IPS DF 6.9 (cell line): ENCODE measurements around the gene TPP1.

Experiments
- DNase-seq: peaks from one replicate; pipeline ENCODE4 v3.0.0-alpha.2; 2013; ENCODE audit warnings: low read depth, low spot score
- H3K27ac ChIP-seq: one replicate; pipeline ENCODE4 v1.5.1; 2013; ENCODE audit warnings: low read length, control low read depth
- H3K27me3 ChIP-seq: 2 replicates; pipeline ENCODE4 v1.6.1; 2013; ENCODE audit warnings: mild to moderate bottlenecking, low read length; ENCODE audit not compliant: control insufficient read depth, insufficient read depth
- H3K36me3 ChIP-seq: 2 replicates; pipeline ENCODE4 v1.6.1; 2013; ENCODE audit warnings: low read length; ENCODE audit not compliant: control insufficient read depth, insufficient read depth
- H3K4me1 ChIP-seq: 2 replicates; pipeline ENCODE4 v1.6.1; 2013; ENCODE audit warnings: low read length; ENCODE audit not compliant: control insufficient read depth, insufficient read depth
- H3K4me3 ChIP-seq: 2 replicates; pipeline ENCODE4 v1.5.1; 2013; ENCODE audit warnings: mild to moderate bottlenecking, low read length
- H3K9me3 ChIP-seq: 2 replicates; pipeline ENCODE4 v1.6.1; 2013; ENCODE audit warnings: low read length, inconsistent platforms; ENCODE audit not compliant: control insufficient read depth, insufficient read depth
- WGBS: extraction: QIAGEN DNeasy Blood & Tissue Kit; methylation state at CpG from one replicate; pipeline ENCODE4 v1.1.7; 2013; ENCODE audit warnings: mixed read lengths, missing lambda C conversion rate; ENCODE audit not compliant: insufficient read length, insufficient coverage; 5-methylcytosine and 5-hydroxymethylcytosine counted together

TPP1 gene

GRCh38 chr11:6628526-6628925 is 9.3 kb upstream of the TPP1 start:
- H3K36me3 ChIP-seq, result peaks cover 5% of the 10 kb centered on the region
- WGBS, result no CpG with 5 or more reads among the region's 4 CpGs

DNA sequence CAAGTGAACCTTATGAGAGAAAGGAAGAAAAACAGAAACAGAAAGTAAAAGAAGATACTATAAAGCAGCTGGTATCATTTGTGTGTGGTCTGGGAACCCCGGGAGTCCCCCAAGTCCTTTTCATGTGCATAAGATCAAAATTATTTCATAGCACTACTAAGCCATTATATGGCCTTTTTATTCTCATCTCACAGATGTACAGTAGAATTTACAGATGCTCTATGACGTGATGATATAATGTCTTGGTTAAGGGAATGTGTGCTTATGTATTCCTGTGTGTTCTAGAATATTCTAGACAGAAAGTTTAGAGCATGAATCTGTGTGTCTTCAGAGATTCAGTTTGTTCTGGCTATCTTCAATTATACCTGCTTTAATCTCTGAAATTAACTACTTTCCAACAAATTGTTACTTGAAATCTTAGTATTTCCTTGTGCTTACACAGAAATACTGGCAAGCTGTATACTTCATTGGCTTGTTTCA is 8.6 kb upstream of the TPP1 start:
- Histone ChIP-seq H3K27ac (no peak overlapping the region), H3K27me3 (peaks cover 16% of the 10 kb centered on the region; the same call in 1 of the 2 replicates), H3K4me1 (peaks cover 4% of the 10 kb centered on the region; the same call in 1 of the 2 replicates), H3K4me3 (no peak overlapping the region), H3K9me3 (no peaks in the 10 kb centered on the region), H3K36me3 (peaks cover 5% of the 10 kb centered on the region)
- DNase-seq, result no peak
- WGBS, result no CpG with 5 or more reads among the region's 2 CpGs

More at GRCh38 chr11:6628526-6628925, 9.3 kb upstream of the TPP1 start:
- Histone ChIP-seq H3K4me3 (no peak overlapping the region), H3K9me3 (no peaks in the 10 kb centered on the region), H3K27me3 (peaks cover 16% of the 10 kb centered on the region; the same call in 1 of the 2 replicates), H3K27ac (no peak overlapping the region), H3K4me1 (peaks cover 4% of the 10 kb centered on the region; the same call in 1 of the 2 replicates)
- DNase-seq, result no peak

DNA sequence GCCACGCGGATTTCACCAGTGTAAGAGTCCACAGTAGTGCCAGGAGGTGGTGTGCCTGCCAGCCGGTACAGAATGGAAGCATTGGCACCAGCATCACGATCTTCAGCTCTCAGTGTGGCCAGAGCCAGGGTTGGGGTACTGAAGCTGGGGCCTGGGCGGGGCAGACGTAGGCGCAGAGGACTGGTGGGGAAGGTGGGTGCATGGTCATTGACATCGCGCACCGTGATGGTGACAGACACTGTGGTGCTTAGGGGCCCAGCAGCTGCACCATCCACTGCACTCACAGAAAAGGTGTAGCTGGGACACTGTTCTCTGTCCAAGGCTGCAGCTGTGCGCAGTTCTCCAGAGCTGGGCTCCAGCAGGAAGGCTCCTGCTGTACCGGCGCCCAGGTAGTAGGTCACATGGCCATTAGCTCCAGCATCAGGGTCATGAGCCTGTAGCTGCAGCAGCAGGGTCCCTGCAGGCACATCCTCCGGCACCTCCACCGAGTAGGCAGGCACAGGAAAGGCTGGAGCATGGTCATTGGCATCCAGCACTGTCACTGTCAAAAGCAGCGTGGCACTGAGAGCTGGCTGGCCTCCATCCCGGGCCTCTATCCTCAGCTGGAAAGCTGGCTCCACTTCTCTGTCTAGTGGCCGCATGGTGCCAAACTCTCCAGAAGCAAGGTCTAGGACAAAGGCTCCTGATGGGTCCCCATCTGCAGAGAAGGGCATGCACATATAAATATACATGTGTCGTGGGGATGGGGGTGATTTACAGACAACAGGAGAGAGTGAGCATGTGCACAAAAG is 7.9 kb upstream of the TPP1 start:
- no CpG with 5 or more reads among the region's 19 CpGs for WGBS

DNA sequence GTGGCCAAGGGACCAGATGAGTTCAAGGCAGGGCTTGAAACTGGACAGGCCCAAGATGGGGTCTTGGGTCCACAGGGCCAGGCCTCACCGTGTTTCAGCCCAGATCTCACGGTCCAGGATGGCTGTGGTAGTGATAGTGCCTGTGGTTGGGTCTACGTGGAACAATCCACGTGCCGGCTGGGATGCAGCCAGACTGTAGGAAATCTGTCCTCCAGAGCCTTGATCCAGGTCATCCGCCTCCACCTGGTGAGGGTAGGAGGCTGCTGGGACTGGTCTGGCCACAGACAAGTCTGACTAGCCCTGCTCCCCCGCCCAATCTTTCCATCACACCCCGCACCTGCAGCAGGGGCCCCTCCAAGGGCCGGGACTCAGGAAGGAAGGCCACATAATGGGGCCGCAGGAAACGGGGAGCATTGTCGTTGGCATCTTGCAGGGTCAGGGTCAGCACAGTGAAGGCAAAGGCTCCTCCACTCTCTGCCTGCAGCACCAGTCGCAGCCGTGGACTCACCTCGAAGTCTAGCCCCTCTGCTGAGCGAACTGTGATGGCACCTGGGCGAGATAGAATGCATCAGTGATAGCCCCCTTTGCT is 6.7 kb upstream of the TPP1 start:
- no peak for DNase-seq
- H3K4me1 ChIP-seq, result peaks cover 4% of the 10 kb centered on the region; the same call in 1 of the 2 replicates
- no peak overlapping the region for H3K4me3 ChIP-seq
- no peak overlapping the region for H3K27ac ChIP-seq
- no CpG with 5 or more reads among the region's 17 CpGs for whole genome bisulfite sequencing
- peaks cover 5% of the 10 kb centered on the region for H3K36me3 ChIP-seq
- H3K9me3 ChIP-seq, result no peaks in the 10 kb centered on the region
- H3K27me3 ChIP-seq, result peaks cover 10% of the 10 kb centered on the region; the same call in 1 of the 2 replicates

More for the DNA sequence above, 7.9 kb upstream of the TPP1 start:
- Histone ChIP-seq H3K36me3 (peaks cover 5% of the 10 kb centered on the region), H3K27ac (no peak overlapping the region), H3K4me3 (no peak overlapping the region), H3K27me3 (peaks cover 16% of the 10 kb centered on the region; the same call in 1 of the 2 replicates), H3K4me1 (peaks cover 4% of the 10 kb centered on the region; the same call in 1 of the 2 replicates), H3K9me3 (no peaks in the 10 kb centered on the region)
- DNase-seq, result no peak

DNA sequence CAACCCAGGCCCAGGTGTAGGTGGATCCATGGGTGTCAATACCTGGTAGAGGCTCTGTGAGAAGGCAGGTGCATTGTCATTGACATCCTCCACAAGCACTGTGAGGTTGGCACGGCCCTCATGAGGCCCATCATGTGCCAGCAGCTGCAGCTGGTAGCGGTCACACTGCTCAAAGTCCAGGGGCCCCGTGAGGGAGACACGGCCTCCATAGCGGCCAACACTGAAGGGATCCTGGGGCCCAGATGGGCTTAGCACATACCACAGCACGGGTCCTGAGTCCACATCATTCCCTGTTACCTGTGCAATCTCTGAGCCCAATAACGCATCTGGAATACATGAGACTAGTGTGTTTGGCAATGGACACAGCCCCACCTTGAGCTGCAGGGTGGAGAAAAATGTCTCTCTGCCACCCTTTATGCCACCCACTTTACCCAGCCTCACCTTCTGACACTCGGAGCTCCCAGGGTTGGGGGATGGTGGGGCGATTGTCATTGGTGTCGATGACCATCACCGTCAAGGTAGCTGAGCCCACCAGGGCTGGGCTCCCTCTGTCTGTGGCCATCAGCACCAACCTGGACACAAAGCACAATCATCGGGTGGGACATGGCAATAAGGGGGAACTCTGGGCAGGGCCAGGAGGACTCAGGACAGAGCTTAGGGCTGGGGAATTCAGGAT is 6.1 kb upstream of the TPP1 start:
- Histone ChIP-seq H3K4me3 (no peak overlapping the region), H3K27ac (no peak overlapping the region), H3K4me1 (peaks cover 3% of the 10 kb centered on the region; the same call in 1 of the 2 replicates), H3K9me3 (no peaks in the 10 kb centered on the region), H3K36me3 (peaks cover 5% of the 10 kb centered on the region), H3K27me3 (peaks cover 6% of the 10 kb centered on the region; the same call in 1 of the 2 replicates)
- no peak for DNase-seq
- WGBS, result no CpG with 5 or more reads among the region's 12 CpGs

- H3K27me3 ChIP-seq, result no peaks in the 10 kb centered on the region
- no peak overlapping the region for H3K4me3 ChIP-seq
- H3K9me3 ChIP-seq, result no peaks in the 10 kb centered on the region
- no peak for DNase-seq
- H3K4me1 ChIP-seq, result no peaks in the 10 kb centered on the region; the same call in 1 of the 2 replicates
- WGBS, result no CpG with 5 or more reads among the region's 31 CpGs
- peaks cover 5% of the 10 kb centered on the region for H3K36me3 ChIP-seq
- no peak overlapping the region for H3K27ac ChIP-seq
Measured at GRCh38 chr11:6623391-6624363, 4.5 kb upstream of the TPP1 start.

DNA sequence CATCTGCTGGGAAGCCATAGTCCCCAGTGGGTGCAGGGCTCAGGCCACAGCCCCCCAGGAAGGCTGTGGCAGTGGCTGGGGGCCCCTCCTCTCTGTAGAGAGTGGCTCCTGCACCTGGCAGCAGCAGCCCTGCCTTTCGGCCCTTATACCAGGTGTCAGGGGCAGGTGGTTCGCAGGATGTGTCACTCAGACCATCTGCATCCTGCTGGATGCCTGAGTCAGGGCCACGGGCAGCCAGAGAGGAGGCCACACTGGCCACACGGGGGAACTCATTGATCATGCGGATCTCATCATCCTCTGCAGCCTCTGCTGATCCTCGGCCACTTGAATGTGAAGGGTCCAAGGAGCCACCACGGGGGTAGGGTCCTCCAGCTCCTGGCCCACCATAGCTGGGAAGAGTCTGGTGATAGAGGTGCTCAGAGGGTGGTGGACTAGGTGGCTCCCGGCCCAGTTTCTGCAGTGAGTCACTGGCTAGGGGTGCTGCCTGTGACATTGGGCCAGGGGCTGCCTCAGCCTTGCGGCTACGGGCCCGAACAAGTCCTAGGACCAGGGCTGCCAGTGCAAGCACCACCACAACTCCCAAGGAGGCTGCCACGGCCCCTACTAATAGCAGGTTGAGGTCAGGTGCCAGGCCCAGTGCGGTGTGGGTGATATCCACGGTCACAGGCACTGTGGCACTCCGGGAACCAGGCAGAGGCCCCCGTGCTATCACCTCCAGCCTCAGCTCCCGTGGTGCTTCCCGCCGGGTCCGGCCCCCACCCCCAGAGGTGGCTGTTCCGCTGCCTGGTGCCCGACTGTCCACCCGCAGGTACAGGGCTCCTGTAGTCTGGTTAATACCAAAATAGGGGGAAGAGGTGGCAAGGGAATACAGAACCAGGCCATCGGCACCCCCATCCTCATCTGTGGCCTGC is 3.3 kb upstream of the TPP1 start:
- Histone ChIP-seq H3K4me3 (no peak overlapping the region), H3K36me3 (peaks cover 5% of the 10 kb centered on the region), H3K9me3 (no peaks in the 10 kb centered on the region), H3K27me3 (no peaks in the 10 kb centered on the region), H3K27ac (no peak overlapping the region), H3K4me1 (no peaks in the 10 kb centered on the region; the same call in 1 of the 2 replicates)
- DNase-seq, result no peak
- WGBS, result no CpG with 5 or more reads among the region's 24 CpGs

DNA sequence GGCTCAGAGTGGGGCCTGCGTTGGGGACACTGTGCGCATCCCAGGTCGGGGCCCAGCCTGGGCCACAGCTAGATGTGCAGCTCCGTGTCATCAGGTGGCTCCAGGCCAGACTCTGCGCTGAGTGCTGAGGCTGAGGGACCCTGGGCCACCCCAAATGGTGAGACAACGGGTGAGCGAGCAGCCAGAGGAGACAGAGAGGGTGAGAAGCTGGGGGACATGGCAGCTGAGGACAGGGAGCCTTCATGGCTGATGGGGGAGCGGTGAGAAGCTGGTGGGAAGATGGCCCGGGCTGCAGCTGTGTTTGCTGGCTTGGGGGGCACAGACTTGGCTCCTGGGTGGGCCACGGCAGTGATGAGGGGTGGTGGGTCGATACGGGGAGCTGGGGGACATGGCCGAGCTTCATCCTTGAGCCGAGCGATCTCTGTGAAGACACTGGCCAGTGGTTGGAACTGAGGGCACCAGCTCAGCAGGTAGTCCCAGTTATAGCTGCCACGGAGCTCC is 2.5 kb upstream of the TPP1 start:
- H3K36me3 ChIP-seq, result peaks cover 5% of the 10 kb centered on the region
- H3K4me3 ChIP-seq, result no peak overlapping the region
- WGBS, result no CpG with 5 or more reads among the region's 16 CpGs
- no peaks in the 10 kb centered on the region; the same call in 1 of the 2 replicates for H3K4me1 ChIP-seq
- no peaks in the 10 kb centered on the region for H3K27me3 ChIP-seq
- no peak overlapping the region for H3K27ac ChIP-seq
- H3K9me3 ChIP-seq, result no peaks in the 10 kb centered on the region
- DNase-seq, result no peak

- Histone ChIP-seq H3K4me1 (no peaks in the 10 kb centered on the region; the same call in 1 of the 2 replicates), H3K9me3 (no peaks in the 10 kb centered on the region), H3K27me3 (no peaks in the 10 kb centered on the region), H3K36me3 (no peaks in the 10 kb centered on the region; the same call in none of the 2 replicates), H3K4me3 (no peak overlapping the region), H3K27ac (no peak overlapping the region)
- no peak for DNase-seq
- no CpG with 5 or more reads among the region's 1 CpG for WGBS
Measured at GRCh38 chr11:6620636-6621035, 1.4 kb upstream of the TPP1 start.
